Effector CD4-positive, alpha-beta T cell (primary cell): ENCODE measurements around the gene TRMT112.

Experiments used
- DNase-seq: peaks from one replicate; pipeline ENCODE4 v3.0.0-alpha.2; 2020

TRMT112 gene

GRCh38 chr11:64306563-64306875 is 10.8 kb downstream of the TRMT112 start:
- DNase-seq: no peak

GRCh38 chr11:64305691-64306562 is 11.4 kb downstream of the TRMT112 start:
- peak; percentile 69 for DNase-seq

DNA sequence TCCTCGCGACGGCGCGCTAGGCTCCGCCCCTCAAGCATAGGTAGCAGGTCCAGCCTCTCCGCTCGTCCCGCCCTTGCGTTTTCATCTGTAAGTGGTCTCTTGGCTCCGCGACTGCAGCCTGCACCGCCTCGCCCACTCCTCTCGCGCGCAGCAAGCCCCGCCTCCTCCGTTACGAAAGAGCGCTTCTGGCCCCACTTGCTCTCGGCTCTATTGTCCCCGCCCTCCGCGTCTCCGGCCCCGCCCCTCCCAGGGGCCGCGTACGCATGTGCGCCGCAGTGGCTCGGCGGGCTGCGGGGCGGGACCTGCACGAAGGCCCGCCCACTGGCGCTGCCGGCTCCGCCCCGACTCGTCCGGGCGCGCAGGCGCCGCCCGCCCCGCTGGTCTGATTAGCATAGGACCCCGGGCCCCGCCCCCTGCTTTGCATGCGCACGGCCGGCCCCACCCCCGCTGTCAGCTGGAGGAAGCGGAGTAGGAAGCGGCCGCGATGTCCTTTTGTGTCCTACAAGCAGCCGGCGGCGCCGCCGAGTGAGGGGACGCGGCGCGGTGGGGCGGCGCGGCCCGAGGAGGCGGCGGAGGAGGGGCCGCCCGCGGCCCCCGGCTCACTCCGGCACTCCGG is 12.2 kb downstream of the TRMT112 start, which contains the start of gene ESRRA:
TSS of gene ESRRA (plus strand) at position 450 of the 616 bp plus-strand sequence. CDS start 1,656 bp downstream, outside the sequence.
- peak; percentile 99 for DNase-seq

DNA sequence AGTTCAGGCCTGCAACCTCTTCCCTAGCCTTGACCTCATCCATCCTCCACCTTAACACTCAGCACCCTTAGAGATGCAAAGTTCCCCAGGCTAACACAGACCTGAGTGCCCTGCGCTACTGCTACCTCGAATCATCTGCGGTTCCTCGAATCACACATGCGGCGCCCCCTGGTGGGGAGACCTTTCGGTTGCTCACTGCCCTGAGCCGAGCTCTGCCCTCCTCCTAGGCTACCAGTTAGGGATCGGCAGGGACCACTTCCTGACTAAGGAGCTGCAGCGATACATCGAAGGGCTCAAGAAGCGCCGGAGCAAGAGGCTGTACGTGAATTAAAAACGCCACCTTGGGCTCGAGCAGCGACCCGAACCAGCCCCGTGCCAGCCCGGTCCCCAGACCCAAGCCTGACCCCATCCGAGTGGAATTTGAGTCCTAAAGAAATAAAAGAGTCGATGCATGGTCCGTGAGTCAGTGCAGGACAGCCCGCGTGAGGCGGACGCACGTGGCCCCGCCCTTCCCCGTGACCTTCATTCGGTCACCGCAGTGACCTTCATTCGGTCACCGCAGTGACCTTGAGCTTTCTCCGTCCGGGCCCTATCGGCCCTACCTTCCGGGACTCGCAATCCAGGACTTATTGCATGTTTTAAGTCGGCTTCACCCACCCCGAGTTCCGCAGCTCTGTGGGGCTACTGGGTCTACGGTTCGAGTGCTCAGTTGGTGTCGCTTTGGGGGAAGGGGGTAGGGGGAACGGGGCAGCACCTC is 12.9 kb downstream of the TRMT112 start:
- peak; percentile 92 for DNase-seq

- no peak for DNase-seq
Measured at GRCh38 chr11:64304032-64304315, 13.4 kb downstream of the TRMT112 start.

DNA sequence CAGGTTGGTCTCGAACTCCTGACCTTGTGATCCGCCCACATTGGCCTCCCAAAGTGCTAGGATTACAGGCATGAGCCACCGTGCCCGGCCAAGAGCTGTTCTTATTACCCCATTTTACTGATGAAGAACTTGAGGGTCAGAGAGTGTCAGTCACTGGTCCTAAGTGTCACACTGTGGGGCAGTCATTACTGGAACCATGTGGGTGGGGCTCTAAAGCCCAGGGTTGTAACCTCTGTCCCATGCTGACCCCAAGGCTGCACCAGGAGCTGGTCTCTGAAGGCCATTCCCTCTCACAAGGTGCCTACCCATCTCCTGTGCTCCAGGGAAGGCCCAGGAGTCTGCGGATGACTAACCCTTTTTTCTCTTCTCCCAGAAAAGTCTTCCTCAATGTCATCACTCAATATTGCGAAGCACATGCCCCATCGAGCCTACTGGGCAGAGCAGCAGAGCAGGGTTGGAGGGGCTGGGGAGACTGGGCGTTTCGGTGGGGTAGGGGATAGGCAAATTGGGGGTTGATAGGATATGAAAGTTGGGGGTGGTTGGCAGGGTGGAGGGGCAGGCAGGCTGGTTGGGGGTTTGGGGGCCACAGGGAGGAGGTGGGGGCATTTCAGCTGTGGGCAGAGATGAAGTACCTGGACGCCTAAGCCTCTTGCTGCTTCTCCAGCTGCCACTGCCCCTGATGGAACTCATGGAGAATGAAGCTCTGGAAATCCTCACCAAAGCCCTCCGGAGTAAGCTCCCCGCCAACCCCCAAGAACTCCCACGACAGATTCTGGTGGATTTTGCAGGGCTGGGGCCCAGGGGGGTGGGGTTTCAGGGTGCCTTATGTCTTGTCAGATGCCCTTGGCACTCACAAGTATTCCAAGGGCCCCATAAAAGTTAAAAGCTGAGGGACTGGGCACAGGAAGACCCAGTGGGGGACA is 14.0 kb downstream of the TRMT112 start:
- no peak for DNase-seq

DNA sequence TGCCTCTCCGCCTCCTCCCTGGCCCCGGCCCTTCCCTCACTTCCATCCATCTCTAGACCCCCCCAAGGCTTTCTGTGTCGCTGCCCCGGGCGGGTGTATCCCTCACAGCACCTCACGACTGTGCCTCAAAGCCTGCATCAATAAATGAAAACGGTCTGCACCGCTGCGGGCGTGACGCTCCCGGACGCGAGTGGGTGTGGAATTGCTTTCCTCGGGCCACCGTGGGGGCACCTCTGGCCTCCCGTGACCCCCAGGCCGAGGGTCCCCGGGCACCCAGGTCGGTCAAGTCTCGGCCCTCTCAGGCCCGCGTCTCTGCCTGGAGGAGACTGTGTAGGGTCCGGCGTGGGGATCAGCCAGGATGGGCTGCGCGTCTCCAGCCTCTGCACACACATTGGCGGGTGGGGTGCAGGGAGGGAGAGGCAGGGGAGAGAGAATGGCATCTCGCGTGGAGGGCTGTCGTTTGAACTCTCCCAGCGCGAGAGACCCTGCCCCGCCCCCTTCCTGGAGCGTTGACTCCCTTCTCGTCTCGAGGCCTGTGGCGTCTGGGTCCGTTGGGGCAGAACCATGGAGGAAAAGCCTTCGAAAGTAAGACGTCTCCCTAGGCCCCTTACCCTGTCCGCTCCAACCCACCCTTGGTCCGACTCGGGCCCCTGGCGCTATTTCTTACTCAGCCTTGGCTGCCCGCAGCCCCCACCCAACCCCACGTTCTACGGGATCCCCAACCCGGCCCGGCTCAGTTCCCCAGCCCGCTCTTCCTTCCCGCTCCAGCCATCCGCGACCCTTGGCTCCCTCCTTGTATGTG is 17.3 kb downstream of the TRMT112 start, which contains the start of gene CATSPERZ:
TSS of gene CATSPERZ (plus strand) at position 512 of the 802 bp plus-strand sequence. CDS start at position 565, 53 bp downstream.
- DNase-seq: no peak

GRCh38 chr11:64298966-64299846 is 18.2 kb downstream of the TRMT112 start:
- no peak for DNase-seq

GRCh38 chr11:64297699-64298358 is 19.5 kb downstream of the TRMT112 start:
- DNase-seq: no peak

DNA sequence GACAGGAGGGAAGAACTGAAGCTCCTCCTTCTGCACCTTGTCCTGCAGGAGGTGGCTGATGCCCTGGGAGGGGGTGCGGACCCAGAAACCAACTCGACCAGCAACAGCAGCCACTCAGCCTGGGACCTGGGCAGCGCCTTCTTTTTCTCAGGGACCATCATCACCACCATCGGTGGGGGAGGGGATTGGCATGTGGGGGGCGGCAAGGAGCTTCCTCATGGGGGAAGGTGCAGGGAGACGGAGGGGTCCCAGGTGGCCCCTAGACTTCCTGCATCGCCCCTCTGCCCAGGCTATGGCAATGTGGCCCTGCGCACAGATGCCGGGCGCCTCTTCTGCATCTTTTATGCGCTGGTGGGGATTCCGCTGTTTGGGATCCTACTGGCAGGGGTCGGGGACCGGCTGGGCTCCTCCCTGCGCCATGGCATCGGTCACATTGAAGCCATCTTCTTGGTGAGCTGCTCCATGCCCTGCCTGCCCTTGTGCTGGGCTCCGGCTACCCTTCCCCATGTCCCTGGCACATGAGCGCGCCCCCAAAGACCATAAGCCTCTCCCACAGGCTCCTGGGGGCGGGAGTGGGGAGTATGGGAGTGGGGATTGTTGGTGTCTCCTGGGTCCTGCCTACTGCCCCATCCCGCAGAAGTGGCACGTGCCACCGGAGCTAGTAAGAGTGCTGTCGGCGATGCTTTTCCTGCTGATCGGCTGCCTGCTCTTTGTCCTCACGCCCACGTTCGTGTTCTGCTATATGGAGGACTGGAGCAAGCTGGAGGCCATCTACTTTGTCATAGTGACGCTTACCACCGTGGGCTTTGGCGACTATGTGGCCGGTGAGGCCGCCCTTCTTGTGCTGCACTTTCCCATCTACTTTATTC is 20.3 kb downstream of the TRMT112 start:
- DNase-seq: no peak

DNA sequence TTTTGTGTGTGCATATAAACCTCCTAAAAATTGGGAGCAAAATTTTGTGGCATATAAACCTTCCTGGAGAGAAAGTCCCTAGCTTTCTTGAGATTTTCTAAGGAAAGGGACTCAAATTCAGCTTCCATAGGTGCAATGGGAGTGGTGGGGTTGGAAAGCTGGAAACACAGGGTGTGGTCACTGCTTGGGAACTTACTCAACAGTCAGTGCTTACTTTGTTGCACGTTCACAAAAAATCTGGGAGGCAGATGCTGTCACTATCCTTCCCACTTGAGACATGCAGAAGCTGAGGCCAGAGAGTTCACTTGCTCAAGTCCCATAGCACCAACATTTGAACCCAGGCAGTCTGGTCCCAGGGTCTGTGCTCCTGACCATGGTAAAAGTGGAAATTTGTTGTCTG is 21.1 kb downstream of the TRMT112 start:
- DNase-seq: no peak

DNA sequence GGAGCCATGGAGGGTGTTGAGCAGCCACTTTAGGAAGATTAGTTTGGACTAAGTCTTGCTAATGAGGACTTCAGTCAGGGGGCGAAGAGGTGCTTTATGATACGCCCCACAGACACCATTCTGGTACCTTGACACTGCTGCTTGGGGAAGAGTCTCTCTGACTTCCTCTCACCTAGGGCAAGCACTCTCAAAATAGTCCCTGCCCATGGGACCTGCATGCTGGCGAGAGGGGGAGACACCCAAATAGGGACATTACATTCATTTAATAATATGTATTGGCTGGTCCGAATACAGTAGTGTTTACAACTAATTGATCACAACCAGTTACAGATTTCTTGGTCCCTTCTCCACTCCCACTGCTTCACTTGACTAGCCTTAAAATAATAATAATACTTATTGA is 21.6 kb downstream of the TRMT112 start:
- no peak for DNase-seq

GRCh38 chr11:64294774-64295173 is 22.6 kb downstream of the TRMT112 start:
- DNase-seq: no peak

GRCh38 chr11:64292460-64293254 is 24.7 kb downstream of the TRMT112 start:
- no peak for DNase-seq

DNA sequence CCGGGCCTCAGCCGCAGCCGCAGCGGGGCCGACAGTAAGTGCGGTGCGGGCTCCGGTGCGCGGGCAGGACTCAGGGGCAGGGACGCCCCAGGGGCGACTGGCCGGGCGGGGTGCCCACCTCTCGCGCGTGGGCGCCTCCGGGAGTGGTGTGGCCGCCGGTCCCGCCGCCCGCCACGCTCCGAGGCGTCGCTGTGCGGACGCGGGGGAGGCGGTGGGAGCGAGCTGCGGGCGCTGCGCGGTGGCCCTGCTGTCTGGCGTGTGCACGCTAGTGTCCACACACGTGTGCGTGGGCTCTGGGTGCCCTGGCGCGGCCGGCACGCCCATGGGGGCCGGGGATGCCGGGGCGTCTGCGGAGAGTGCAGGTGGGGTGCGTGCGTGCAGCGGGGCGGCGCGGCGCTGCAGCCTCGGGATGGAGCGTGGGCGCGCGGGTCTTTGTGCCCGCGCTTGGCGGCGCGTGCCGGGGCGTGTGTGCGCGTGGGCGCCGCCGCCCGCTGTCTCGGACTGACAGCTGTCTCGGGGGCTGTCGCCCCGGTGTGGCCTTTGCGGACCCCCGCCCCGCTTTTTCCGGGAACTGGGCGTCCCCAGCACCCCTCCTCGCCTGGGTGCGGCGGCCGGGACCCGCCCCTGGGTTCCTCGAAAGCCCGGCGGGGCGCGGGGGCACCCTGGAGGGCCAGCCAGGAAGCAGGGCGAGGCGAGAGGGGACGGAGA is 25.5 kb downstream of the TRMT112 start:
- DNase-seq: no peak

DNA sequence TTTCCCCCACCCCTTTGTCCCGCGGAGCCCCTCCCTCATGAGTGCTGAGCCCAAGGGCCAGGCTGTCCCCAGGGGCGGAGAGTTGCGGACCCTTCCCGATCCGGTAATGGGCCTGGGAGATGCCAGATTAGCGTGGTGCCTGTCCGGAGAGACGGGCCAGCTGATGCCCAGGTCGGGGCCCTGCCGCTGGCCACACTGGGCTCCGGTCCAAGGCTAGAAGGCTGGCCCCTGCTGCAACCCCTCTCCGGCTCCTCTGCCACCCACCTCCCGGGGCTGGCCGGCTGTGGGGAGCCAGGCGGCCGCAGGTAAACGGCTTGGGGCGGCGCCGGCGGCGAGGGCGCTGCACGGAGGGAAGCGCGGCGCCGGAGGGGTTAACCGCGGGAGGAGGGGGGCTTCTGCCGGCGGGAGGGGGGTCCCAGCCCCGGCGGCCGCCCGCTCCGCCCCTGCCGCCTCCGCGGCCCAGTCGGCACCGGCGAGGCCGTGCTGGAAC is 26.1 kb downstream of the TRMT112 start, which contains the start of gene KCNK4:
TSS of gene KCNK4 (plus strand) at position 41 of the 490 bp plus-strand sequence. CDS start 1,717 bp downstream, outside the sequence.
- DNase-seq: no peak
